Ishikawa (cell line): ENCODE data around the gene COL26A1.

Experiments
- CEBPB ChIP-seq: IDR thresholded peaks from 2 replicates; pipeline ENCODE4 v1.6.1; 2012
- CREB1 ChIP-seq: IDR thresholded peaks from 2 replicates; pipeline ENCODE4 v1.6.1; 2012; ENCODE audit warnings: low read depth
- EGR1 ChIP-seq: IDR thresholded peaks from 2 replicates; pipeline ENCODE4 v1.6.1; 2012
- EP300 ChIP-seq: IDR thresholded peaks from 2 replicates; pipeline ENCODE4 v1.6.1; 2012; ENCODE audit warnings: borderline replicate concordance
- FOXM1 ChIP-seq: IDR thresholded peaks from 2 replicates; pipeline ENCODE4 v1.6.1; 2012; ENCODE audit warnings: low read depth, borderline replicate concordance
- NFIC ChIP-seq: IDR thresholded peaks from 2 replicates; pipeline ENCODE4 v1.6.1; 2012
- RAD21 ChIP-seq: IDR thresholded peaks from 2 replicates; pipeline ENCODE4 v1.6.1; 2012; ENCODE audit warnings: low read depth
- REST ChIP-seq: IDR thresholded peaks from 2 replicates; pipeline ENCODE4 v1.6.1; 2012; ENCODE audit warnings: low read depth, mild to moderate bottlenecking
- TAF1 ChIP-seq: IDR thresholded peaks from 2 replicates; pipeline ENCODE4 v1.6.1; 2012; ENCODE audit warnings: low read depth, mild to moderate bottlenecking
- TCF12 ChIP-seq: IDR thresholded peaks from 2 replicates; pipeline ENCODE4 v1.6.1; 2012; ENCODE audit warnings: low read depth
- TEAD4 ChIP-seq: IDR thresholded peaks from 2 replicates; pipeline ENCODE4 v1.6.1; 2012
- YY1 ChIP-seq: IDR thresholded peaks from 2 replicates; pipeline ENCODE4 v1.6.1; 2012; ENCODE audit warnings: low read depth
- ZBTB7A ChIP-seq: IDR thresholded peaks from 2 replicates; pipeline ENCODE4 v1.6.1; 2012; ENCODE audit warnings: low read depth
- TF ChIP-seq, protein P1 (sequence below): IDR thresholded peaks from 2 replicates; pipeline ENCODE4 v1.6.1; 2012
- TF ChIP-seq, protein P2 (sequence below): IDR thresholded peaks from 2 replicates; pipeline ENCODE4 v1.6.1; 2012

COL26A1 gene

DNA sequence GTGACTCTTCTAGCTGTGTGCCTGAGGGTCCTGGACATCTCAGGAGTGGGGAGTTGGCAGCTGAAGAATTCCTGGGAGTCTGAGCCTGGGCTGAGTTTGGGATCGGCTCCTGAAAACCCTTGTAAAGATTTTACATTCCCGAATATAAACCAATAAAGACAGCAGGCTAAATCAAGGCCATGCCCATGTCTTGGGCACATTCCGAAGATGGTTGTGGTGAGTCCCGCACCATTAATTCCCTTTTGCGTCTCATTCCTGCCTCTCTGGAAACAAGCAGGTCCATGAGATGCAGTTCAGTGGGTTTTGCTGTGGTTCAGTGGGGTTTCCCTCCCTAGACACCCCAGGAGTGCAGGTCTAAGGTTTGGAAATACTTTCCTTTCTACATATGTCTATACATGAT lies 90.9 kb downstream of the COL26A1 start:
- TF ChIP-seq RAD21 (no peak), TEAD4 (peak; percentile 93), REST (no peak), CEBPB (no peak), YY1 (0 out of 2 replicates have a peak, but pooled peaks have one; percentile 30), TAF1 (no peak), NFIC (peak; percentile 42; the same call in 1 of the 2 replicates), TCF12 (peak; percentile 81), CREB1 (no peak), FOXM1 (peak; percentile 64; the same call in 1 of the 2 replicates), EP300 (peak; percentile 84), EGR1 (no peak)
- TF ChIP-seq, protein P1, sequence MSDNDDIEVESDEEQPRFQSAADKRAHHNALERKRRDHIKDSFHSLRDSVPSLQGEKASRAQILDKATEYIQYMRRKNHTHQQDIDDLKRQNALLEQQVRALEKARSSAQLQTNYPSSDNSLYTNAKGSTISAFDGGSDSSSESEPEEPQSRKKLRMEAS, result 0 out of 2 replicates have a peak, but pooled peaks have one; percentile 2

DNA sequence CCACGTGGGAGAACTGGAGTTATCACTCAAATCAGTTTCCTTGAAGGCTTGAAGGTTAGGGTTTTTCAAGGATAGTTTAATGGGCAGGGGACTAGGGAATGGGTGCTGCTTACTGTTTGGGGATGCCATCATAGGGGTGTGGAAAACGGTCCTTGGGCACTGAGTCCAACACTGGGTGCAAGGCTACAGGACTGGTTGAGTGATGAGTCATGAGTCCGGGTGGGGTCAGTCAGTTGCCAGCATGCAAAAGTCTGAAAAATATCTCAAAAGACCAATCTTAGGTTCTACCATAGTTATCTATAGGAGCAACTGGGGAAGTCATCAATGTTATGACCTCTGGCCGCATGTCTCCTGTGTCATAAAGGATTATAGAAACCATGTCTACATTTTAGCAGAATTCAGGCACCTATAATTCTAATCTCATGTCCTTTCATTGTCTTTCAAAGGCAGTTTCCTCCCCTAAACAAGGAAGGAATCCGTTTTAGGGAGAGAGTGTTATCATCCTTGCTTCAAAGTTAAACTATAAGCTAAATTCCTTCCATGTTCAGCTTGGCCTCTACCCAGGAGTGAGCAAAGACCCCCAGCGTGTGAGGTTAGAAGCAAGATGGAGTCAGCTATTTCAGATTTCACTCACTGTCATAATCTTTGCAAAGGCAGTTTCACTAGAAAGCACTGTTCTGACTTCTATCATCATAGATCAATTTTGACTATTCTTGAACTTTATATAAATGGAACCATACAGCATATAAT lies 94.5 kb downstream of the COL26A1 start:
- TF ChIP-seq, protein P2, sequence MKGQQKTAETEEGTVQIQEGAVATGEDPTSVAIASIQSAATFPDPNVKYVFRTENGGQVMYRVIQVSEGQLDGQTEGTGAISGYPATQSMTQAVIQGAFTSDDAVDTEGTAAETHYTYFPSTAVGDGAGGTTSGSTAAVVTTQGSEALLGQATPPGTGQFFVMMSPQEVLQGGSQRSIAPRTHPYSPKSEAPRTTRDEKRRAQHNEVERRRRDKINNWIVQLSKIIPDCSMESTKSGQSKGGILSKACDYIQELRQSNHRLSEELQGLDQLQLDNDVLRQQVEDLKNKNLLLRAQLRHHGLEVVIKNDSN, result no peak
- no peak for TF ChIP-seq YY1
- TF ChIP-seq TAF1, result no peak
- no peak for TF ChIP-seq ZBTB7A

DNA sequence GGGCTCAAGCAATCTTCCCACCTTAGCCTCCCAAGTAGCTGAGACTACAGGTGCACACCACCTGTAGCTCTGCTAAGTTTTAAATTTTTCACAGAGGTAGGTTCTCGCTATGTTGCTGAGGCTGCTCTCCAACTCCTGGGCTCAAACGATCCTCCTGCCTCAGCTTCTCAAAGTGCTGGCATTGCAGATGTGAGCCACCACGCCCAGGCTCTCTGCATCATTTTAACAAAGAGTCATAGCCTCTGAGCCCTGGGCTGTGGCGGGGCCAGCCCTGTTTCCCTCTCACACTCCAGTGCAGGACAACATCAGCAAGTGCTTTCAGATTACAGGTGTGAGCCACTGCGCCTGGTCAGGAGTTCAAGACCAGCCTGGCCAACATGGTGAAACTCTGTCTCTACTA lies 102.5 kb downstream of the COL26A1 start:
- TF ChIP-seq, protein P2, result no peak
- TF ChIP-seq NFIC (no peak), EGR1 (no peak), REST (no peak), TEAD4 (no peak), ZBTB7A (no peak), RAD21 (no peak), CREB1 (no peak), FOXM1 (no peak), CEBPB (no peak), TAF1 (no peak), YY1 (no peak), EP300 (no peak), TCF12 (no peak)
- TF ChIP-seq, protein P1, result no peak

- TF ChIP-seq REST (no peak), CEBPB (no peak), CREB1 (no peak), TEAD4 (no peak), TCF12 (no peak), TAF1 (no peak), EGR1 (no peak), EP300 (no peak), ZBTB7A (no peak), FOXM1 (no peak)
- TF ChIP-seq, protein P2, result no peak
- TF ChIP-seq, protein P1, result no peak
Observed at GRCh38 chr7:101465576-101466196, 103.0 kb downstream of the COL26A1 start.
